K562 (cell line): ENCODE data around the gene LZTS2. TPM values are rescaled to one million over a fixed set of nuclear protein-coding genes. Genes with fewer than 3 reads are reported as not detected.

ENCODE experiments used
- ATAC-seq: fragments of 200-7000 bp; cut with Tn5 transposase; 3 replicates; pipeline ENCODE4 v1.9.1; 2020; ENCODE audit warnings: moderate library complexity
- BruUV-seq: library from RNA; stranded (reverse); fragments of 400-500 nt; replicated peaks from 2 replicates; lab custom pipeline; 2021; lab: Mats Ljungman, UMichigan
- CTCF ChIA-PET: fragments of 300-600 bp; formaldehyde crosslinking; extraction: SDS; loops from one replicate; lab custom pipeline; 2021; ENCODE audit warnings: low intra/inter-chr PET ratio; lab: Yijun Ruan, JAX
- POLR2A ChIA-PET: fragments of 300-600, 350-650 bp; sonication (Branson Sonifier 250); formaldehyde crosslinking; extraction: SDS; loops from one replicate; lab custom pipeline; 2021; ENCODE audit warnings: antibody characterized with exemption, inconsistent platforms; lab: Yijun Ruan, JAX
- DNase-seq, 4 experiments: peaks; one replicate each; pipeline versions ENCODE4 v3.0.0 to v3.0.0-alpha.2; 2011 to 2018; ENCODE audit warnings: low spot score in 3 of 4, mixed read lengths in 3 of 4; ENCODE audit errors: extremely low read depth in 1 of 4
- FAIRE-seq: peaks from 2 replicates; lab custom pipeline; 2011; peaks lifted over from hg19 to GRCh38; lab: Jason Lieb, UNC
- H2AFZ ChIP-seq: 2 replicates; pipeline ENCODE4 v1.6.0; 2011; ENCODE audit warnings: low read depth, low read length, control low read depth, inconsistent platforms
- H3K27ac ChIP-seq: fragments of 200-600 bp; 3 replicates; pipeline ENCODE4 v1.8.0; 2011; ENCODE audit warnings: low read depth, mild to moderate bottlenecking, control low read depth, inconsistent platforms, low read length, moderate library complexity, mixed read lengths; ENCODE audit errors: extremely low read depth
- H3K27me3 ChIP-seq, 2 experiments: fragments of 300-600 bp in 1 of 2; 2 replicates in 1 of 2; 3 replicates in 1 of 2; pipeline versions ENCODE4 v1.6.0 to v1.8.0; 2011; ENCODE audit warnings: inconsistent platforms in 2 of 2, low read length in 2 of 2, mild to moderate bottlenecking in 1 of 2, mixed read lengths in 1 of 2, moderate library complexity in 1 of 2; ENCODE audit not compliant: control insufficient read depth in 2 of 2, insufficient read depth in 2 of 2
- H3K36me3 ChIP-seq: fragments of 300-600 bp; 3 replicates; pipeline ENCODE4 v1.8.0; 2011; ENCODE audit warnings: mild to moderate bottlenecking, low read length, inconsistent platforms; ENCODE audit not compliant: control insufficient read depth, insufficient read depth
- H3K4me1 ChIP-seq, 2 experiments: fragments of 200-600 bp in 1 of 2; replicated peaks in 1 of 2; 2 replicates in 1 of 2; 3 replicates in 1 of 2; pipeline versions ENCODE4 v1.5.1 to v1.8.0; 2011; ENCODE audit warnings: inconsistent platforms in 2 of 2, low read length in 2 of 2, mild to moderate bottlenecking in 1 of 2, mixed read lengths in 1 of 2, moderate library complexity in 1 of 2; ENCODE audit not compliant: control insufficient read depth in 2 of 2, insufficient read depth in 2 of 2
- H3K4me2 ChIP-seq: 2 replicates; pipeline ENCODE4 v1.6.1; 2011; ENCODE audit warnings: low read length, control low read depth, inconsistent platforms, mixed read lengths; ENCODE audit not compliant: insufficient read depth
- H3K4me3 ChIP-seq: fragments of 200-600 bp; sonication (generic), shearing (Covaris generic); 2 replicates; pipeline ENCODE4 v1.5.1; 2016; ENCODE audit warnings: control low read depth, inconsistent platforms
- H3K79me2 ChIP-seq: fragments of 200-600 bp; 3 replicates; pipeline ENCODE4 v1.8.0; 2011; ENCODE audit warnings: low read length, inconsistent platforms; ENCODE audit not compliant: control insufficient read depth, insufficient read depth
- H3K9ac ChIP-seq, 2 experiments: 2 replicates each; pipeline versions ENCODE4 v1.6.0 to v1.6.1; 2011; ENCODE audit warnings: low read depth in 2 of 2, low read length in 2 of 2, control low read depth in 1 of 2, inconsistent platforms in 1 of 2, mild to moderate bottlenecking in 1 of 2, mixed read lengths in 1 of 2; ENCODE audit not compliant: insufficient read depth in 1 of 2
- H3K9me1 ChIP-seq: one replicate; pipeline ENCODE4 v1.6.0; 2011; ENCODE audit warnings: inconsistent platforms, mild to moderate bottlenecking, low read length, moderate library complexity; ENCODE audit not compliant: control insufficient read depth, insufficient read depth
- H3K9me3 ChIP-seq: replicated peaks from 2 replicates; pipeline ENCODE4 v1.5.1; 2011; ENCODE audit warnings: low read depth, low read length, inconsistent platforms; ENCODE audit not compliant: control insufficient read depth, insufficient read depth
- H4K20me1 ChIP-seq: replicated peaks from 2 replicates; pipeline ENCODE4 v1.6.1; 2011; ENCODE audit warnings: low read length, inconsistent platforms, mixed read lengths; ENCODE audit not compliant: control insufficient read depth, insufficient read depth
- BRD4 ChIP-seq: fragments of 200-600 bp; sonication (generic); IDR thresholded peaks from 2 replicates; pipeline ENCODE4 v1.6.1; 2017; ENCODE audit warnings: inconsistent platforms
- HCFC1 ChIP-seq: IDR thresholded peaks from 2 replicates; pipeline ENCODE4 v1.6.1; 2012; ENCODE audit warnings: low read depth, low read length, improper control_type of control experiment
- HINFP ChIP-seq: fragments of 450-650 bp; conservative IDR thresholded peaks from 2 replicates; pipeline ENCODE4 v1.6.1; 2016; ENCODE audit warnings: missing genetic modification characterization, low read depth, mild to moderate bottlenecking, control low read depth, missing compliant biosample characterization
- USF1 ChIP-seq: sonication (generic); formaldehyde crosslinking; IDR thresholded peaks from 2 replicates; pipeline ENCODE4 v1.9.0; 2022; ENCODE audit warnings: mild to moderate bottlenecking, missing genetic modification reagents
- VEZF1 ChIP-seq: fragments of 200-800 bp; sonication (Bioruptor generic); IDR thresholded peaks from 2 replicates; pipeline ENCODE4 v1.6.1; 2017; ENCODE audit warnings: missing genetic modification characterization, missing compliant biosample characterization
- ZNF444 ChIP-seq: fragments of 250-450 bp; sonication (Bioruptor Pico); IDR thresholded peaks from 2 replicates; pipeline ENCODE4 v1.4.0; 2020; ENCODE audit warnings: mild to moderate bottlenecking, moderate library complexity
- WGBS: fragments of 100-300 bp; shearing (Covaris generic); methylation state at CpG from one replicate; pipeline ENCODE4 v1.1.6; 2016; ENCODE audit warnings: low coverage, mixed read lengths; ENCODE audit not compliant: insufficient coverage; ENCODE audit errors: missing lambda C conversion rate; 5-methylcytosine and 5-hydroxymethylcytosine counted together
- in situ Hi-C: fragments of 300-500 bp; cut with MboI; formaldehyde crosslinking; loops from 4 replicates; pipeline ENCODE4 v1.15.0; 2018; ENCODE audit warnings: inconsistent platforms, mixed read lengths
- intact Hi-C: fragments of 100-400 bp; cut with micrococcal nuclease; formaldehyde crosslinking; loops from 2 replicates; pipeline ENCODE4 v1.14.2; 2022
- polyA plus RNA-seq, 8 experiments: library from polyadenylated mRNA; depleted of rRNA in 4 of 8; stranded (reverse) in 5 of 8; unstranded in 3 of 8; fragments of >200 nt; fragmentation: Nextera tagmentation in 2 of 8; fragmentation: Illumina TruSeq in 1 of 8; extraction: Ambion mirVana in 2 of 8; extraction: Trizol in 1 of 8; gene quantifications; 2 replicates each; pipeline versions ENCODE4 v1.2.1 to v1.2.3, GENCODE V29; 2011 to 2014; ENCODE audit warnings: inconsistent platforms in 1 of 8, missing spikeins in 1 of 8
- total RNA-seq, 7 experiments: library from RNA; depleted of rRNA in 6 of 7; stranded (reverse); fragments of >200 nt in 6 of 7; fragmentation: Illumina TruSeq in 2 of 7; extraction: Trizol in 2 of 7; gene quantifications; 2 replicates each; pipeline versions ENCODE4 v1.2.1 to v1.2.3, GENCODE V29; 2011 to 2021; ENCODE audit warnings: low replicate concordance in 1 of 7
- TF ChIP-seq, protein P1 (sequence below), 2 experiments: fragments of 150-350 bp in 1 of 2; IDR thresholded peaks; 2 replicates each; pipeline ENCODE4 v1.6.1; 2012 to 2016; ENCODE audit warnings: low read depth in 2 of 2, low read length in 2 of 2, mild to moderate bottlenecking in 1 of 2, moderate library complexity in 1 of 2
- TF ChIP-seq, protein P2 (sequence below): IDR thresholded peaks from 2 replicates; pipeline ENCODE4 v1.6.1; 2014; ENCODE audit warnings: antibody characterized with exemption

Gene LZTS2
- total and polyA plus RNA-seq, 9 of the 15 experiments (the other 6 are each of a cell fraction or from before 2014, with no cell fraction given): 0.23 to 42.5 (median 14.7) TPM

GRCh38 chr10:101015582-101015973, 16.0 kb downstream of the LZTS2 start (continued):
- TF ChIP-seq, protein P1, sequence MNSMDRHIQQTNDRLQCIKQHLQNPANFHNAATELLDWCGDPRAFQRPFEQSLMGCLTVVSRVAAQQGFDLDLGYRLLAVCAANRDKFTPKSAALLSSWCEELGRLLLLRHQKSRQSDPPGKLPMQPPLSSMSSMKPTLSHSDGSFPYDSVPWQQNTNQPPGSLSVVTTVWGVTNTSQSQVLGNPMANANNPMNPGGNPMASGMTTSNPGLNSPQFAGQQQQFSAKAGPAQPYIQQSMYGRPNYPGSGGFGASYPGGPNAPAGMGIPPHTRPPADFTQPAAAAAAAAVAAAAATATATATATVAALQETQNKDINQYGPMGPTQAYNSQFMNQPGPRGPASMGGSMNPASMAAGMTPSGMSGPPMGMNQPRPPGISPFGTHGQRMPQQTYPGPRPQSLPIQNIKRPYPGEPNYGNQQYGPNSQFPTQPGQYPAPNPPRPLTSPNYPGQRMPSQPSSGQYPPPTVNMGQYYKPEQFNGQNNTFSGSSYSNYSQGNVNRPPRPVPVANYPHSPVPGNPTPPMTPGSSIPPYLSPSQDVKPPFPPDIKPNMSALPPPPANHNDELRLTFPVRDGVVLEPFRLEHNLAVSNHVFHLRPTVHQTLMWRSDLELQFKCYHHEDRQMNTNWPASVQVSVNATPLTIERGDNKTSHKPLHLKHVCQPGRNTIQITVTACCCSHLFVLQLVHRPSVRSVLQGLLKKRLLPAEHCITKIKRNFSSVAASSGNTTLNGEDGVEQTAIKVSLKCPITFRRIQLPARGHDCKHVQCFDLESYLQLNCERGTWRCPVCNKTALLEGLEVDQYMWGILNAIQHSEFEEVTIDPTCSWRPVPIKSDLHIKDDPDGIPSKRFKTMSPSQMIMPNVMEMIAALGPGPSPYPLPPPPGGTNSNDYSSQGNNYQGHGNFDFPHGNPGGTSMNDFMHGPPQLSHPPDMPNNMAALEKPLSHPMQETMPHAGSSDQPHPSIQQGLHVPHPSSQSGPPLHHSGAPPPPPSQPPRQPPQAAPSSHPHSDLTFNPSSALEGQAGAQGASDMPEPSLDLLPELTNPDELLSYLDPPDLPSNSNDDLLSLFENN (IDR thresholded peaks at IDR 0.05; ENCODE audit: low read depth in 2 of 2, low read length in 2 of 2): no peak

- TF ChIP-seq HINFP: no peak
- no peak for TF ChIP-seq ZNF444
- TF ChIP-seq VEZF1 (CRISPR knock-in tag): no peak
- TF ChIP-seq, protein P2, sequence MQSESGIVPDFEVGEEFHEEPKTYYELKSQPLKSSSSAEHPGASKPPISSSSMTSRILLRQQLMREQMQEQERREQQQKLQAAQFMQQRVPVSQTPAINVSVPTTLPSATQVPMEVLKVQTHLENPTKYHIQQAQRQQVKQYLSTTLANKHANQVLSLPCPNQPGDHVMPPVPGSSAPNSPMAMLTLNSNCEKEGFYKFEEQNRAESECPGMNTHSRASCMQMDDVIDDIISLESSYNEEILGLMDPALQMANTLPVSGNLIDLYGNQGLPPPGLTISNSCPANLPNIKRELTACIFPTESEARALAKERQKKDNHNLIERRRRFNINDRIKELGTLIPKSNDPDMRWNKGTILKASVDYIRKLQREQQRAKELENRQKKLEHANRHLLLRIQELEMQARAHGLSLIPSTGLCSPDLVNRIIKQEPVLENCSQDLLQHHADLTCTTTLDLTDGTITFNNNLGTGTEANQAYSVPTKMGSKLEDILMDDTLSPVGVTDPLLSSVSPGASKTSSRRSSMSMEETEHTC: no peak
- TF ChIP-seq USF1: no peak
- no peak for TF ChIP-seq BRD4
- no peak for TF ChIP-seq HCFC1
- no peaks in the 10 kb centered on the region for H3K27me3 ChIP-seq
- H3K36me3 ChIP-seq: no peaks in the 10 kb centered on the region
- H4K20me1 ChIP-seq: no peaks in the 10 kb centered on the region
- no peak overlapping the region for H3K4me3 ChIP-seq
- peaks cover 8 to 21% of the 10 kb centered on the region in 2 experiments; a peak in 4 of 5 replicates for H3K4me1 ChIP-seq
- 25% methylated on average over 4 of the region's 5 CpGs for WGBS
- no peak overlapping the region for H3K4me2 ChIP-seq
- intact Hi-C loops (loop anchor here (10.0 kb wide), 1 partner anchor 48 kb away; the partner anchor contains the start of gene KAZALD1), in situ Hi-C loops (loop anchor here (10.0 kb wide), 1 partner anchor 462 kb away; no protein-coding TSS in a partner anchor)
- DNase-seq (no peak), FAIRE-seq (no peak), ATAC-seq (no peak)
- no peaks in the 10 kb centered on the region for H3K9me3 ChIP-seq
- no peaks in the 10 kb centered on the region for H3K79me2 ChIP-seq
- POLR2A ChIA-PET: interaction anchor here (0.6 to 0.8 kb wide), 2 partner anchors 44 to 1899 kb away, joined by 3 read pairs; no protein-coding TSS in a partner anchor
- BruUV-seq: no TSS peak
- H2AFZ ChIP-seq: no peak overlapping the region
- H3K9me1 ChIP-seq: no peaks in the 10 kb centered on the region
- CTCF ChIA-PET: no interaction called here
- no peak overlapping the region for H3K27ac ChIP-seq
- no peak overlapping the region for H3K9ac ChIP-seq
Measured at GRCh38 chr10:101016814-101017213, 17.2 kb downstream of the LZTS2 start.
